HS-5 (cell line): ENCODE results near the gene UBE2H.
A peak's percentile ranks its signal among the peaks of the same experiment; 100 is the strongest.
"Not testable (repeated sequence)": the region's sequence is repeated elsewhere in the genome, so short reads cannot be mapped to it uniquely, and the experiment has no call there.

Experiments
- DNase-seq: peaks from one replicate; pipeline ENCODE4 v3.0.0-alpha.2; 2012; ENCODE audit warnings: low read depth

UBE2H gene

GRCh38 chr7:129870668-129871067 is 82.1 kb downstream of the UBE2H start:
- no peak for DNase-seq

DNA sequence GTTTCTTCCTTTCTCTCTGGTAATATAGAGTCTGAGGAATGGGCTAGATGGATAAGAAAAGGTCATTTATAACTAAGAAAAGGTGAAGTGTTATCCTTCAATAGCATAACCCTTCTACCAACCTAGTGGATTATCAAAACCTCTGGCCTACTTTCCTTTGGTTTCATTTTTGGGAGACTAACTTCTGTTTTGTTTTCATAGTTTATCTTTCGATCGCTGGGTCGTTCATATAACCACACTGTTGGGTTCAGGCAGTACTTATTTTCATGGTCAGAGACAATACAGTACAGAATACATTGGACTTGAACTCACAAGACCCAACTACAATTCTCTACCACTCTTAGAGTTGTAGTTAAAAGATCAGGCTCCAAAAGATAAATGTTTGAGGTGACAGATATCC is 86.5 kb downstream of the UBE2H start:
- DNase-seq: no peak

DNA sequence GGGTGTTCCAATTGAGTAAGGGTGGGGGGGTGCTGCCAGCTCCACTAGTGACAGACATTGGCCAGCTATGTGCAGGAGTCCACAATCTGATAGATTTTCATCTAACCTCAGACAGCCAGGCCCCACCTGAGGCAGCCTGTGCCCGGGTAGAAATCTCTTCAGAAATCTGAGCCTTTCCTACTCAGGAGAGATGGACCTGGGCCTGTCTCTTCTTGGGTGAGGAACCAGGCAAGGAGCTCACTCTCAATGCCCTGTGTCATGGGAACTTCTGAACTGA is 86.9 kb downstream of the UBE2H start:
- DNase-seq: no peak

DNA sequence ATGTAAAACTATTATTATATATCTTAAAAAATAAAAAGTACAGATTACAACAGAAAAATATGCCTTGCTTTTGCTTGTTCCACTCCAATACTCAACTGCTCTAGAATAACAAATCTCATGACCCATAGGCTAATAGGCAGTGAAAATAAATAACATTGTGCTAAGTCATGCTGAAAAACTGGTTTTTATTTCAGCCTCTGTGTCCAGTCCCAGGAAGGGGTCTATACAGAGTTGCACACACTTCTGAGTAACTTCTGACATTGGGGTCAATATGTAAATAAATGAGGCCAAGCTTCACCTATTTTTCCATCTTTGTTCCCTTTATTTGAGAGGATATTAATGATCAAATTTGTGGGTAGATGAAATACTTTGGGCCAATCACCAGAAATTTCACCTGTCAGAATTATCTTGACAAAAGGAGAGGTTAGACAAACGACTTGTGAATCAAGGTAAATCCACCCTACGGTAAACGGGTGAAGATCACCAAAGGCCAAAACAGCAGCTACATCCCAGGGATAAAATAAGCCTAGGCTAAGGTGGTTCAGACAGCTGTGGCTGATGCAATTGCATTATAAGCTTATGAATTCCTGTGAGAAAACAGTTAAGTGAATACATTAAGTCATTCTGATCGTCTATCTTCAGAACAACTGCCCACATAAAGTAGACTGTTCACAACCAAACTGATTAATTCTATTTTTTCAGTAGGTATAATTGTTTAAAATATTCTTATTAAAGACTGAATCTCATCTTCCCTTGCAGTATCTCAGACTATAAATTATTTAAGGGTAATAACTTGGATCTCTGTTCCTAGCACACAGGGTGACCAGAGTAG is 87.5 kb downstream of the UBE2H start:
- DNase-seq: no peak

DNA sequence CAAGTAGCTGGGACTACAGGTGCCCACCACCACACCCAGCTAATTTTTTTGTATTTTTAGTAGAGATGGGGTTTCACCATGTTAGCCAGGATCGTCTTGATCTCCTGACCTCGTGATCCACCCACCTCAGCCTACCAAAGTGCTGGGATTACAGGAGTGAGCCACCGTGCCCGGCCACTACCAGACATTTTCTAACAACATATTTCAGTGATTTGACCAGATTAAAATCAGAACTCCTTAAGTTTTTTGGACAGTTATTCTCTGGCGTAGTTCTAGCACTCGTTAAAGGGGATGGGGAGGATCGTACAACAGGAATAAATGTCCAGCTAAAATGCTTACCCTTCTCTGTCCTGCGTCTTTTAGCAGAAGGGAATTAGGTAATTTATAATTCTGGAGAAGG is 88.1 kb downstream of the UBE2H start:
- not testable (repeated sequence) for DNase-seq

GRCh38 chr7:129864042-129864441 is 88.7 kb downstream of the UBE2H start:
- DNase-seq: no peak

GRCh38 chr7:129862682-129863081 is 90.1 kb downstream of the UBE2H start:
- DNase-seq: no peak

- not testable (repeated sequence) for DNase-seq
These were observed 92.0 kb downstream of the UBE2H start for GRCh38 chr7:129860784-129861183.

GRCh38 chr7:129859183-129859582 is 93.6 kb downstream of the UBE2H start:
- no peak for DNase-seq

- DNase-seq: no peak
These were observed 94.3 kb downstream of the UBE2H start for GRCh38 chr7:129858490-129858889.

DNA sequence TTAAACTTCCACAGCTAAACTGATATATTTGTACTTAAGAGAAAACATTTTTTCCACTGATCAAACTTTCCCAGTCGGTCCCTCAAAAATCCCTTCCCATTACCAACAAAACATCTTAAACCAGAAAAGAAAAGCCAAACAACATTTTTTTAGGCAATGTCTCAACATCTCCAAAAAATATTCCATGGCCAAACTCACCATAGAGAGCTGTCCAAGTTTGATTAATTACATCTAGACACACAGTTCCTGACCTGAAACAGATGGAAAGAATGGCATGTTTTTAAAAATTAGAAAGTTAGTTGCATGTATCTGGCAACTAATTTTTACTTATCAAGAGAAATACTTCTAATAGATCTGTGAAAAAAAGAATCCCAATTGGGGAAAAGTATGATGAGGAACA is 95.4 kb downstream of the UBE2H start:
- DNase-seq: no peak

DNA sequence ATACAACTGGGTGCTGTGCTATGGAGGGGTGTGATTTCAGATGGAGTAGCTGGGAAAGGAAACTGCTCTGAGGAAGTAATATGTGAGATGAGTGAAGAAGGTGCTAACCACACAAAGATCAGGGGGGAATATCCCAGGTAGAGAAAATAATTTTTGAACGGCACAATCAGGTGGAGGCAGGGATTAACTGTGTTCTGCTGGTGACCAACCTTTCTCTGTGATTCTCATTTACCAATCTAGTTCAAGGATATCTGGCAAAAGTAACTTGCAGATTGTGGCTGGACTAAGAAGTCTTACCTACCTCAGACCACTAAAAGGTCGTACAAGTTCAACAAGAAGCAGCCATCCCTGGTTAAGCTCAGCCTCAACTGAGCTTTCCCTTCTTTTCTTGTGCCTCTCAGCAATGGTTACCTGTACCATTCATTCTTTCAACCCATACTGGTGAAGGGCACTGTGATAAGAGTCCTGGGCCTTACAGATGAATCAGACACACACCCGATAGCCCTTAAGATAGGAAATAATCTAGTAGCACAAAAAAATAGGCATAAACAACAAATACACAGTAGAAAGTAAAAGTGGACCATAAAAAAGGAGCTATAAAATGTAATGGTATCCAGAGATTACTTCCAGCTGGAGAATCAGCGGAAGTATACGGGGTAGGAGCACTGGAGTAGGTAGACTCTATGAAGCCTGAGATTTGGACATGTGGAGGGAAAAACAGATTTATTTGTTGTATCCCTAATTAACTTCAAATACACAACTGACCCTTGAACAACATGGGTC is 96.6 kb downstream of the UBE2H start:
- DNase-seq: no peak

DNA sequence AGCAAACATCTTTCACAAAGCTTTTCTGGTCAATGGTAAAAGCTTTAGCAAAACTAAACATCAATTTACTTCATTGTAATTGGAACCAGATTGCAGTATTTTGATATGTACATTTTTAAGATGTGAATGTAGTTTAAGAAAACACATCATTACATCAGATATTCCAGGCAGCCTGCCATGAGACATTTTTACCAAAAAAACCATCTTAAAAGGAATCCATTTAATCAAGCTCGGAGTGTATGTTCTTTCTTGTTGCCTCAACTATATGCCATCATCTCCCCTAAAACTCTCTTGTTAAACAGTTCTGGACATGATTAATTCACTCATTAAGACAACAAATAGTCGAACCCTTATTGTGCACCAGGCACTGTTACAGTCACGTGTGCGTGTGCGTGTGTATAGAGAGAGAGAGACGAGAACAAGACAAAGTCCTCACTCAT is 97.5 kb downstream of the UBE2H start:
- DNase-seq: peak; percentile 81

- DNase-seq: no peak
These were observed 98.4 kb downstream of the UBE2H start for GRCh38 chr7:129854401-129854800.

- DNase-seq: no peak
These were observed 99.0 kb downstream of the UBE2H start for GRCh38 chr7:129853661-129854268.

GRCh38 chr7:129851809-129852208 is 101.0 kb downstream of the UBE2H start:
- DNase-seq: no peak

DNA sequence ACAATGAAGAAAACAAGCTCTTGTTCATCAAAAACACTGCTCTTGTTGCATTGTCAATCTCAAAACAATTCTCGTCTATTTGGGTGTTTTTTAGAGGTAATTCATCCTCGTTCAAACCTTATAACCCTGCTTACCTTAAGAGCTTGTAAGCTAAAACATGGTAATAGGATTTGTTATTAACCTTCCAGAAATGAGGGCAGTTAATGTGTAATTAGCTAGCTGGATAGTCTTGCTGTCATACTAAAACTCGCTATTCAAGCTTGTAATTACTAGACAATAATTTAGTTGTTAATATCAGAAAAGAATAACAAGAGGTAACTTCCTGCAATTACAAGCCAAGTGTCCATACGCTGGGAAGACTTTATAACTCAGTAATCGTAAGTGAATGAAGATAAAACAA is 101.6 kb downstream of the UBE2H start:
- DNase-seq: no peak

GRCh38 chr7:129848436-129848835 is 104.3 kb downstream of the UBE2H start:
- DNase-seq: no peak

DNA sequence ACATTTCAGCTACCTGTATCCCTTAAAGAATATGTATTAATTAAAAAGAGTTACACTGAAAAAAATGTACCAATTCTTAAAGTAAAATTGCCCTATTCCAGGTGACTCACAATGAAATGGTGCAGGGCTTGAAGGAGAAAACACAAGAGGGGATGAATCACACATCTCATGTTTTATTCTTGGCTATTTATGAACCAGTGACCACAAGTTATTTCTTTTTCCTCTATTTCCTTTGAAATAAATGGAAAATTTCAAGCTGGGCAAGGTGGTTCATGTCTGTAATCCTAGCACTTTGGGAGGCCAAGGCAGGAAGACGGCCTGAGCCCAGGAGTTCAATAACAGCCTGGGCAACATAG is 106.8 kb downstream of the UBE2H start:
- peak; percentile 61 for DNase-seq

DNA sequence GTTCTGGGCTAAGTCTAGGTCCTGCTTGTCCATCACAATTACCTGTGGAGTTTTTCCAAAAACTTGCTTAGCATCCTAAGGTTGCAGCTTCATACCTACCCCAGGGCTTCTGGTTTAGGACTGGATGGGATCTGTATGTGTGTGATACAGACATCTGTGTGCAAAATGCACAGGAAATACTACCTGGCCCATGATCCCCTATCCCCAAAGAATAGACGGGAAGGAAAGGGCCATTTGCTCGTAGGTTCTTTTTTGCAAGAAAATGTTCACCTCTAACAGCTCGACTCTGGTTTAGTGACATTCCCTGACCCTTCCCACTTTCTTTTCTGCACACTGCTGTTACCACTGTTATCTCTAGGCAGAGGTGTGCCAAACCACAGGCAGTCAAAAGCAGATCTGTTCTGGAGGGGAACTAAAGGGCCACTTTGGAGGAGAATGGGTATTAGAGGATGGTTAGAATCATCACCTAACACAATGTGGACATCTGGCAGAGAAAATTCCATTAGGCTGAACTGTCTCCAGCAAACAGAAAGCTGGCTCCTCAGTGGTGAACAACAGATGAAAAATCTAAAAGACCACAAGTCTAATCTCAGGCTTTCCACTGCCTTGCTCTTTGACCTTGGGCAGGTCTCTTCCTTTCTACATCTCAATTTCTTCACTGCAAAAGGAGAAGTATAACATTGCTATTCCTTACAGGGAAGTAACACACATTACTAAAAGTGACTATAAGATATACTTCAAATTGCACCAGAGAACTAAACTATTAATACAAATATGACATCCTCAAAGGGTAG is 107.4 kb downstream of the UBE2H start:
- DNase-seq: peak; percentile 65

- DNase-seq: no peak
These were observed 108.6 kb downstream of the UBE2H start for GRCh38 chr7:129843978-129844840.
